Frontal cortex (tissue), 4 donors: ENCODE data around the gene PNPLA1. TPM values are rescaled to one million over a fixed set of nuclear protein-coding genes. Genes with fewer than 3 reads are reported as not detected.

ENCODE experiments used
- DNase-seq, 2 donors: peaks; one replicate each; pipeline ENCODE4 v3.0.0; 2012; ENCODE audit warnings: low spot score in 2 of 2
- FAIRE-seq: peaks from 2 replicates; lab custom pipeline; 2012; peaks lifted over from hg19 to GRCh38; lab: Jason Lieb, UNC
- total RNA-seq: library from RNA; depleted of rRNA; stranded (reverse); fragments of >200 nt; gene quantifications from one replicate; pipeline ENCODE4 v1.2.3, GENCODE V29; 2014
- donor health status: control.
- donor health status: control.
- donor health status: control.

PNPLA1 gene
- total RNA-seq, 1 donor from 2014 or later: not detected

GRCh38 chr6:36309900-36310299 is 40.0 kb downstream of the PNPLA1 start:
- FAIRE-seq: no peak
- no peak for DNase-seq

GRCh38 chr6:36312854-36313648 is 43.2 kb downstream of the PNPLA1 start:
- DNase-seq: no peak
- no peak for FAIRE-seq

GRCh38 chr6:36313649-36313936 is 43.7 kb downstream of the PNPLA1 start:
- DNase-seq: no peak
- FAIRE-seq: no peak

GRCh38 chr6:36314221-36315014 is 44.6 kb downstream of the PNPLA1 start:
- DNase-seq (no peak), FAIRE-seq (no peak)

GRCh38 chr6:36315921-36316320 is 46.1 kb downstream of the PNPLA1 start:
- no peak for DNase-seq
- no peak for FAIRE-seq

- FAIRE-seq (no peak), DNase-seq (no peak)
These were observed 47.8 kb downstream of the PNPLA1 start for GRCh38 chr6:36317623-36318022.

- no peak for FAIRE-seq
- no peak for DNase-seq
These were observed 49.0 kb downstream of the PNPLA1 start for GRCh38 chr6:36318690-36319435.

- DNase-seq: no peak
These were observed 49.5 kb downstream of the PNPLA1 start for GRCh38 chr6:36319436-36319762.

GRCh38 chr6:36319821-36320220 is 50.0 kb downstream of the PNPLA1 start:
- DNase-seq (no peak), FAIRE-seq (no peak)

More at GRCh38 chr6:36319436-36319762, 49.5 kb downstream of the PNPLA1 start:
- no peak for FAIRE-seq

GRCh38 chr6:36320475-36320874 is 50.6 kb downstream of the PNPLA1 start:
- FAIRE-seq (no peak), DNase-seq (no peak)

- FAIRE-seq: no peak
- DNase-seq: no peak
These were observed 52.7 kb downstream of the PNPLA1 start for GRCh38 chr6:36322591-36322990.

- no peak for FAIRE-seq
- DNase-seq: peak in 1 of 2 donors; percentile 43
These were observed 53.2 kb downstream of the PNPLA1 start for GRCh38 chr6:36323062-36323461.

GRCh38 chr6:36324191-36324590 is 54.3 kb downstream of the PNPLA1 start:
- DNase-seq (no peak), FAIRE-seq (no peak)

- DNase-seq (no peak), FAIRE-seq (no peak)
These were observed 54.9 kb downstream of the PNPLA1 start for GRCh38 chr6:36324715-36325114.

GRCh38 chr6:36326356-36326995 is 56.6 kb downstream of the PNPLA1 start:
- FAIRE-seq: no peak

GRCh38 chr6:36327226-36327918 is 57.5 kb downstream of the PNPLA1 start:
- FAIRE-seq (no peak), DNase-seq (no peak)

More at GRCh38 chr6:36326356-36326995, 56.6 kb downstream of the PNPLA1 start:
- peak; percentile 27 to 42 for DNase-seq

- FAIRE-seq (no peak), DNase-seq (no peak)
These were observed 58.0 kb downstream of the PNPLA1 start for GRCh38 chr6:36327919-36328236.

- FAIRE-seq: no peak
- no peak for DNase-seq
These were observed 58.7 kb downstream of the PNPLA1 start for GRCh38 chr6:36328600-36328999.

GRCh38 chr6:36329798-36330291 is 60.0 kb downstream of the PNPLA1 start:
- FAIRE-seq (no peak), DNase-seq (no peak)

- DNase-seq (no peak), FAIRE-seq (no peak)
These were observed 60.5 kb downstream of the PNPLA1 start for GRCh38 chr6:36330366-36330765.
